BJ (cell line): ENCODE results near the gene R3HDM4. TPM values are rescaled to one million over a fixed set of nuclear protein-coding genes. Genes with fewer than 3 reads are reported as not detected.

Source experiments
- CTCF ChIA-PET: fragments of 350-600 bp; formaldehyde crosslinking; extraction: SDS; loops from one replicate; lab custom pipeline; 2021; ENCODE audit warnings: antibody characterized with exemption, inconsistent platforms; lab: Yijun Ruan, JAX
- POLR2A ChIA-PET: fragments of 300-600 bp; sonication (Branson Sonifier 250); formaldehyde crosslinking; extraction: SDS; loops from one replicate; lab custom pipeline; 2021; ENCODE audit warnings: antibody characterized with exemption; lab: Charles Lee
- DNase-seq: peaks from one replicate; pipeline ENCODE4 v3.0.0-alpha.2; 2011; ENCODE audit warnings: low read depth
- H3K27me3 ChIP-seq: 2 replicates; pipeline ENCODE4 v1.6.0; 2011; ENCODE audit warnings: low read length; ENCODE audit not compliant: control insufficient read depth, insufficient read depth
- H3K36me3 ChIP-seq: 2 replicates; pipeline ENCODE4 v1.5.1; 2011; ENCODE audit warnings: low read length; ENCODE audit not compliant: control insufficient read depth, insufficient read depth
- H3K4me3 ChIP-seq: 2 replicates; pipeline ENCODE4 v1.5.1; 2011; ENCODE audit warnings: low read depth, mild to moderate bottlenecking, control low read depth, low read length
- polyA plus RNA-seq: library from polyadenylated mRNA; depleted of rRNA; stranded (reverse); fragments of >200 nt; gene quantifications from 2 replicates; pipeline ENCODE4 v1.2.3, GENCODE V29; 2011
- TF ChIP-seq, protein P1 (sequence below): IDR thresholded peaks from 2 replicates; pipeline ENCODE4 v1.5.1; 2011; ENCODE audit warnings: low read depth, mild to moderate bottlenecking, control low read depth, inconsistent platforms, low read length, moderate library complexity; ENCODE audit not compliant: insufficient read depth

The R3HDM4 gene
- polyA plus RNA-seq, 1 experiment, result 46.6 TPM

DNA sequence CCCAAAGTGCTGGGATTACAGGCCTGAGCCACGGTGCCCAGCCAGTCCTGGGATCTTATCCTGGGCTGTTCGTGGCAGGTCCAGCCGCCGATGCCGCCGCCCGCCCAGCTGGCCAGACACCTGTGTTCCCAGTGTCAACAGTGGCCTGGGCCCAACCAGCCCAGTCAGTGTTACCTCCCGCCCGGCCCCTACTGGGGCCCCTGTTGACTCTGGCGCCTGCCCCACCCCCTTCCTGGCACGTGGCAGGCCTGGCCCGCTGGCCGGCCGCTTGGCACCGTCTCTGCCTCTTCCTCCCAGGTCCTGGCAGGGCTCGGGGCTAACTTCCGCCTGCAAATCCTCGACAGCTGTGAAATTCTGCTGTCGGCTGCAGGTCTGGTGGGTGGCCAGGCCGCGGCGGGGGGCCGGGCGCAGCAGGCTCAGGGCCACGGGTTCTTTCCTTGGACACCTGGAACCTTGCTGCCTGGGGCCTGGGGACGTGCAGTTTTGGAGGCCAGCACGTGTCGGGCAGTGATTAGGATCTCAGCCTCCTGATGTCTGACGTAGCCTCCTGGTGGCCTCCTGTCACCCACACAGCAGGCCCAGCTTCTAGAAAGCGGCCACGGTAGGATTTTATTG, 22.0 kb upstream of the R3HDM4 start:
- H3K27me3 ChIP-seq, result no peaks in the 10 kb centered on the region
- peaks cover 28% of the 10 kb centered on the region for H3K36me3 ChIP-seq
- ChIA-PET POLR2A (no interaction called here), CTCF (no interaction called here)
- no peak overlapping the region for H3K4me3 ChIP-seq
- TF ChIP-seq, protein P1, sequence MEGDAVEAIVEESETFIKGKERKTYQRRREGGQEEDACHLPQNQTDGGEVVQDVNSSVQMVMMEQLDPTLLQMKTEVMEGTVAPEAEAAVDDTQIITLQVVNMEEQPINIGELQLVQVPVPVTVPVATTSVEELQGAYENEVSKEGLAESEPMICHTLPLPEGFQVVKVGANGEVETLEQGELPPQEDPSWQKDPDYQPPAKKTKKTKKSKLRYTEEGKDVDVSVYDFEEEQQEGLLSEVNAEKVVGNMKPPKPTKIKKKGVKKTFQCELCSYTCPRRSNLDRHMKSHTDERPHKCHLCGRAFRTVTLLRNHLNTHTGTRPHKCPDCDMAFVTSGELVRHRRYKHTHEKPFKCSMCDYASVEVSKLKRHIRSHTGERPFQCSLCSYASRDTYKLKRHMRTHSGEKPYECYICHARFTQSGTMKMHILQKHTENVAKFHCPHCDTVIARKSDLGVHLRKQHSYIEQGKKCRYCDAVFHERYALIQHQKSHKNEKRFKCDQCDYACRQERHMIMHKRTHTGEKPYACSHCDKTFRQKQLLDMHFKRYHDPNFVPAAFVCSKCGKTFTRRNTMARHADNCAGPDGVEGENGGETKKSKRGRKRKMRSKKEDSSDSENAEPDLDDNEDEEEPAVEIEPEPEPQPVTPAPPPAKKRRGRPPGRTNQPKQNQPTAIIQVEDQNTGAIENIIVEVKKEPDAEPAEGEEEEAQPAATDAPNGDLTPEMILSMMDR, result no peak
- no peak for DNase-seq

DNA sequence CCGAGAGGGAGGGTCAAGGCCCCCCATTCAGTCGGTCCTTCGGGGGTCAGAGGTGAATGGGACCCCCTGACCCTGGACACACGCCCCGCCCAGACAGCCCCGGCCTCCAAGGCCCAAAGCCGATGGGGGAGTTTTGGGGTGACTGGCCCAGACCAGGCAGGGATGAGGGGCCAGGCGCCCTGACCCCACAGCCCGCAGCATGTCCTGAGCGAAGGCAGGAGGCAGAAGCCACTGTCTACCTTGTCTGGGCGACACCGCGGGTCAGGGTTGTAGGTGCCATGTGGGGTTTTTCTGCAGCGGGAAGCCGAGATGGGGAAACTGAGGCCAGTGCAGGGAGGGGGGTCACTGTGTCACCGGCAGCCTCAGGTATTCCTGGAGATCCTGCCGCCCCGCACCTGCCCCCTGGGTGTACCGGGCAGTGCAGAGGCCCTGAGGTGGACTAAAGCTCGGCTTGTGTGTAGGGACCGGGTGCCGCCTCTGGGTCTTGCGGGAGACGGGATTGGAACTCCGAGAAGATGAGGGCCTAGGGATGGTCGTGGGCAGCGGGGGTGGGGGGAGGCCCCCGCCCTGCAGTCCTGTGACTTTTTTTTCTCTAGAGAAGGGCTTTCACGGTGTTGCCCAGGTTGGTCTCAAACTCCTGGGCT, 21.3 kb upstream of the R3HDM4 start:
- ChIA-PET CTCF (interaction anchor here (0.9 to 1.0 kb wide), 2 partner anchors 10 to 42 kb away, joined by 3 to 5 read pairs; no protein-coding TSS in a partner anchor), POLR2A (interaction anchor here (0.8 kb wide), 1 partner anchor 22 kb away, joined by 3 read pairs; no protein-coding TSS in a partner anchor)
- Histone ChIP-seq H3K27me3 (no peaks in the 10 kb centered on the region), H3K4me3 (no peak overlapping the region), H3K36me3 (peaks cover 25% of the 10 kb centered on the region)
- no peak for DNase-seq
- TF ChIP-seq, protein P1, result no peak

DNA sequence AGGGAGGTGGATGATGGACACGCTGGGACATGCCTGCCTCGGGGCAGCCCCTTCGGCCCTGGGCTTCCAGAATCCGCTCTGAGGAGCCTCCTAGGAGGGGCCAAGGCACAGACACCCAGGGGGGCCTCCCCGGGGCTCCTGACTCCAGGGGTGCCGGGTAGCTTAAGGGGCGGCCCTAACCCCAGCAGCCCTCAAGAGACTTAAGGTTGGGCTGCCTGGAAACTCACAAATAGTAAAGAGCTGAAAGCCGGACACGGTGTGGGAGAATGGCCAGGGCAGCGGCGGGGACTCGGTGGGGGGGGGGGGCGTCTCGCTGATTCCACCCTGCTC, 20.5 kb upstream of the R3HDM4 start:
- peak overlapping the region; percentile 28 for H3K4me3 ChIP-seq
- H3K36me3 ChIP-seq, result peaks cover 25% of the 10 kb centered on the region
- CTCF ChIA-PET, result interaction anchor here (0.6 to 1.8 kb wide), 4 partner anchors 10 to 259 kb away, joined by 3 to 10 read pairs (median 4); partner anchors contain the start of gene WDR18
- TF ChIP-seq, protein P1, result 0 out of 2 replicates have a peak, but pooled peaks have one; percentile 0
- no peak for DNase-seq
- no peaks in the 10 kb centered on the region for H3K27me3 ChIP-seq
- POLR2A ChIA-PET, result interaction anchor here (0.8 kb wide), 1 partner anchor 23 kb away, joined by 3 read pairs; no protein-coding TSS in a partner anchor

DNA sequence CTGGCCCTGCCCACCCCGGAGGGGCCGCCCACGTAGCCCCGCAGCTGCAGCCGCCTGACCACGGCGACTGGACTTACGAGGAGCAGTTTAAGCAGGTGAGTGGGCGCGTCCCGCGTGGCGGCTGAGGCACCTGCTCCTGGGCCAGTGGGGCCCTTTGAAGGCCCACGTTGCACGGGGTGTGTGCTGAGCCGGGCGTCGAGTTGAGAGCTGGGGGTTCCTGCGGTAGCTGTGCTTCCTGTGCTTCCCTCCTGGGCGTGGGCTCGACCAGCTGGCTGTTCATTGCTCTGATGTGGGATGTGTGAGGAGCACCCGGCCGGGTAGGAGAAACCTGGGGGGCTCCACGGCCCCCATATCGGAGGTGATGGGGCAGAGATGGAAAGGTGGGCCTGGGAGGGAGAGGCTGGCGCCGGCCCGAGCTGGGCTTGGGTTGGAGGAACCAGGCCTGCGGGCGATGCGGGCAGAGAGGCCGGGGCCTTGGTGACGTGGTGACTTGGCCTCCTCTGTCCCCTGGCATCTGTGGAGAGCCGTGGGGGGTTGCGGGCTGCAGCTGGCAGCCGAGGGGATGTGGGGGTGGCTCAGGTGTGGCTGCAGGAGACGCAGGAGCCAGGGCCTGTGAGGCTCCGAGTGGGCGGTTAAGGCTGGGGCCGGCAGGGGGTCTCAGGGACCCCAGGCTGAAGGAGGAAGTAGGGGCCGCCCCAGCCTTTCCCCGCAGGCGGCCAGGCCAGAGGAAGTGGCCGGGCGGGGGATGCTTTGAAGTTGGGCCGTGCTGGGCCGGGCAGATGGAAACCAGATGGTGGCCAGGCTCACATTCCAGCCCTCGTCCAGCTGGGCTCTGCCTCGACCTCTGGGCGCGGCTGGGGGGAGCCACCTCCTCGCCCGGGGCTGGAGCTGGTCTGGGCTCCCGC, 19.9 kb upstream of the R3HDM4 start:
- H3K27me3 ChIP-seq, result no peaks in the 10 kb centered on the region
- TF ChIP-seq, protein P1, result peak; percentile 18; the same call in 1 of the 2 replicates
- CTCF ChIA-PET, result interaction anchor here (0.6 to 1.8 kb wide), 6 partner anchors 9 to 259 kb away, joined by 3 to 10 read pairs (median 4); partner anchors contain the start of gene WDR18
- POLR2A ChIA-PET, result interaction anchor here (0.8 kb wide), 2 partner anchors 24 to 51 kb away, joined by 3 read pairs; partner anchors contain the start of gene WDR18
- DNase-seq, result peak; percentile 77
- peak overlapping the region; percentile 28 for H3K4me3 ChIP-seq
- peaks cover 21% of the 10 kb centered on the region for H3K36me3 ChIP-seq
